Lung microvascular endothelial cell (primary cell): ENCODE measurements around the gene ZNF319. TPM values are rescaled to one million over a fixed set of nuclear protein-coding genes. Genes with fewer than 3 reads are reported as not detected.

ENCODE experiments used
- DNase-seq, 2 donors: peaks; one replicate each; pipeline versions ENCODE4 v3.0.0 to v3.0.0-alpha.2; 2010; ENCODE audit warnings: low read depth in 2 of 2
- total RNA-seq: library from RNA; depleted of rRNA; stranded (reverse); fragments of >200 nt; gene quantifications from 2 replicates; pipeline ENCODE4 v1.2.1, GENCODE V29; 2014

The ZNF319 gene
- total RNA-seq, 1 donor from 2014 or later: 2.4 TPM

- peak in 1 of 2 donors; percentile 17 for DNase-seq
These were observed 1.5 kb downstream of the ZNF319 start for GRCh38 chr16:57998992-57999365.

GRCh38 chr16:57998486-57998885, 2.0 kb downstream of the ZNF319 start:
- no peak for DNase-seq

- DNase-seq: no peak
These were observed 2.8 kb downstream of the ZNF319 start for GRCh38 chr16:57997528-57998265.

GRCh38 chr16:57997176-57997527, 3.3 kb downstream of the ZNF319 start:
- DNase-seq: no peak

GRCh38 chr16:57996406-57997175, 3.9 kb downstream of the ZNF319 start:
- DNase-seq: no peak

GRCh38 chr16:57995721-57996405, 4.6 kb downstream of the ZNF319 start:
- no peak for DNase-seq

GRCh38 chr16:57994778-57995177, 5.7 kb downstream of the ZNF319 start:
- peak; percentile 23 to 65 for DNase-seq

- DNase-seq: no peak
These were observed 6.1 kb downstream of the ZNF319 start for GRCh38 chr16:57994361-57994760.

- DNase-seq: no peak
These were observed 6.6 kb downstream of the ZNF319 start for GRCh38 chr16:57993897-57994296.

GRCh38 chr16:57993438-57993837, 7.0 kb downstream of the ZNF319 start:
- no peak for DNase-seq

GRCh38 chr16:57992084-57992483, 8.4 kb downstream of the ZNF319 start:
- DNase-seq: no peak

- DNase-seq: no peak
These were observed 8.9 kb downstream of the ZNF319 start for GRCh38 chr16:57991551-57992059.

- DNase-seq: no peak
These were observed 11.5 kb downstream of the ZNF319 start for GRCh38 chr16:57988929-57989328.

- DNase-seq: no peak
These were observed 12.9 kb downstream of the ZNF319 start for GRCh38 chr16:57987441-57988177.

GRCh38 chr16:57986196-57986595, 14.3 kb downstream of the ZNF319 start:
- no peak for DNase-seq

GRCh38 chr16:57985204-57986181, 15.0 kb downstream of the ZNF319 start:
- no peak for DNase-seq

GRCh38 chr16:57984443-57985203, 15.8 kb downstream of the ZNF319 start:
- peak; percentile 54 to 75 for DNase-seq

GRCh38 chr16:57982385-57982784, 18.1 kb downstream of the ZNF319 start:
- DNase-seq: no peak

GRCh38 chr16:57981636-57982035, 18.8 kb downstream of the ZNF319 start:
- DNase-seq: no peak
